GM19193 (cell line): ENCODE measurements around the gene SIM1.

Experiments used
- POLR2A ChIP-seq: IDR thresholded peaks from 4 replicates; pipeline ENCODE4 v1.6.1; 2011; ENCODE audit not compliant: insufficient read depth, insufficient read length; ENCODE audit errors: extremely low read depth

The SIM1 gene

GRCh38 chr6:100464903-100465700 lies at the start of gene SIM1:
SIM1 (minus strand) TSS chr6:100464921; CDS start chr6:100463468, 1,453 bp downstream.
- no peak for TF ChIP-seq POLR2A

DNA sequence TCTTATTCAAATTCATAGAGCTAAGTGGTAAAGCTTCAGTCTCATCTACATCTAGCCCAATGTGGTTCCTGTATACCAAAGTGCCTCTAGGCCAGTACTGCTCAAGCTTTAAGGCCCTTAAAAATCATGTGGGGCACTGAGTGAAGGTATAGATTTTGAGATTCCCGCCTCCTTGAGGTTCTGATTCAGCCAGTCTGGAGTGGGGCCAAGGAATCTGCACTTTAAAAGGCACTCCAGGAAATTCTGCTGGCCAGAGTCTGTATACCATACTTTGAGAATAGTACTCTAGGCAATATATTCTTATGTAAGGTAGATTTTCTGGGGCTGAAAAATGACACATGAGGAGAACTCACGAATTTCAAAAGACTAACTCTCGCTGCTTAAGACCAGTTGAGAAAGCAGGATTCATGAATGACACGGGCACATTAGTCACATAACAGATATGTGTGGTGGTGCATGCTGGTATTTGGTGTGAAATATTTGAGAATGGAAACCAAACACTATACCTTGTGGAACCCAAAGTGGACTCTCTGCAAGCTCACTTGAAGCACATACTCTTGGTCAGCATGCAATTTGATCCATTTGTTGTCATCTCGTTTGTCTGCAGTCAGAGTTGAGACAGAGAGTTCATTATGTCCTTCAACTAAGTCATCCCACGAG lies 47.6 kb upstream of the SIM1 start:
- no peak for TF ChIP-seq POLR2A

GRCh38 chr6:100509101-100509500 lies 44.4 kb upstream of the SIM1 start:
- no peak for TF ChIP-seq POLR2A

GRCh38 chr6:100506651-100507050 lies 41.9 kb upstream of the SIM1 start:
- no peak for TF ChIP-seq POLR2A

DNA sequence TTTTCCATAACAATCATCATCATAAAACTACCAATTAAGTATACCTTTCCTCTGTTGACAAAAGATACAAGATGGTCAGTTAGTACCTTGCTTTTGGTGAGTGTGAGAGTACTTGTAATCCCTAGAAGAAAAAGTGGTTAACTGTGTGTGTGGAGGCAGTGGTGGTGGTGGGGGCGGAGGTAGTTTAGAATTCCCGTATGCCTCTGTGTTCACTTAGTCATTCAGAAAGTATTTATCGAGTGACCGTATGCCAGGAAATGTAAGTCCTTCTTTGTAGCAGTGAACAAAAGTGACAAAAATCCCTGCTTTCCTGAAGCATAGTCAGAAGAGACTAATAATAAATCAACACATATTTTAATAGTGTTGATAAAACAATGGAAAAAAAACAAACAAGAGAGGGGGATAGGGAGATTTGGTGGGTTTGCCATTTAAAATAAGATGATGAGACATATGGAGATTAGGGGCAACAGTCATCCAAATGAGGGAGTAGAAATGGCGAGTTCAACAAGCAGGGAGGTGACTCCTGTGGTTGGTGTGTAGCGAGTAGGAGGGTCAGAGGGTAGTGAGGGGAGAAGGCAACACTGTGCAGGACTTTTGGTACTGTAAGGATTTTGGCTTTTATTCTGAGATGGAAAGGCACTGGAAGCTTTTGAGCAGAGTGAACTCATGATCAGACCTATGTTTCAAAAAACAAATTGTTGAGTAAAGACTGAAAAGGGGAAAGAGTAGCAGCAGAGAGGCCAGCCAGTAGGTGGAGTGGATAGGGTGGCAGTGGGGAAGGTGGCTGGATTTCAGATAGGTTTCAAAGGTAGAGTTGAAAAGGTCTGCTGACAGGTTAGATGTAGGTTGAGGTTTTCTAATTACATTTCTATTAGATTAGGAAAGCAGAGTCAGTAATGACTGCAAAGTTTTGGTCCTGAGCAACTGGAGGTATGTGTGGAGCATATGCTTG lies 40.3 kb upstream of the SIM1 start:
- no peak for TF ChIP-seq POLR2A

GRCh38 chr6:100503043-100503705 lies 38.5 kb upstream of the SIM1 start:
- no peak for TF ChIP-seq POLR2A

- no peak for TF ChIP-seq POLR2A
These were observed 28.6 kb upstream of the SIM1 start for GRCh38 chr6:100493206-100493888.

- no peak for TF ChIP-seq POLR2A
These were observed 27.4 kb upstream of the SIM1 start for GRCh38 chr6:100491952-100492670.

DNA sequence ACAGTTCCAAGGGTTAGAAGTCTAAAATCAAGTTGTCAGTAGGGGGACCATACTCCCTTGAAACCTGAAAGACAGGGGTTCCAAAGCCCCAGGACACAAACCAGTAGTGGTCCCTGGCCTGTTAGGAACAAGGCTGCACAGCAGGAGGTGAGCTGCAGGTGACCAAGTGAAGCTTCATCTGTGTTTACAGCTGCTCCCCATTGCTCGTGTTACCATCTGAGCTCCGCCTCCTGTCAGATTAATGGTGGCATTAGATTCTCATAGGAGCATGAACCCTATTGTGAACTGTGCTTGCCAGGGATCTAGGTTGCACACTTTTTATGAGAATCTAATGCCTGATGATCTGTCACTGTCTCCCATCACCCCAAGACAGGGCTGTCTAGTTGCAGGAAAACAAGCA lies 25.3 kb upstream of the SIM1 start:
- no peak for TF ChIP-seq POLR2A

DNA sequence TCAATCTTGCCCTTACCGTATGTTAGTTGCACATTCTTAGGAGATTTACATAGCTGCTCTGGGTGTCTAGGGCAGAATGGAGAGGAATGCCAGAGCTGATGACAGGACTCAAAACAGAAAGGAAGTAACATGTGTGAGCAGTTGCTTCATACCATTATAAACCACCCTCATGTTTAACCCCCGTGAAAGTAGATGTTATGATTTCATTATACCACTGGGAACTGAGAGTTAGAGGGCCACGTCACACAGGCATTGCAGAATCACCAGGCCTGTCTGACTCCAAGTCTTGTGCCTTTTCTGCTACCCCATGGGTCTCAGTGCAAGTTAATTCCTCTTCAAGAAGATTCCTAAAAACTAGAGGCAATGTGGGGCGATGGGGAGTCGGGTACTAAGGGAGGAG lies 23.5 kb upstream of the SIM1 start:
- no peak for TF ChIP-seq POLR2A

GRCh38 chr6:100487638-100488037 lies 22.9 kb upstream of the SIM1 start:
- no peak for TF ChIP-seq POLR2A

DNA sequence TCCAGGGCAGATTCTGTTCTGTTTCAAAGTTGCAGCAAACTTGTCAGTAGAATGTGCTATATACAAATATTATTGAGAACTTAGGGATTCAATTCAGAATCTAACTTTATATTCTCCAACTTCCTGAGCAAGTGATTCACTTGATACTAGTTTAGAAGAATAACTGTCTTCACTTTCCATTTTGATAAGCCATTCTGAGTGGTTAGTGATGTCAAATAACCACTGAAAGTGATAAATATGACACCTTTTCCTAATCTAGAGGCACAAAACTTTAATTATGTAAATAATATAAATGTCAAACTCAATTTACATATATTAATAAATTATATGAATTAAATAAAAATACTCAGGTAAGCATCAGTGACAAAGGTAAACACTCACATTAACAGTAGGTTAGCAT lies 20.5 kb upstream of the SIM1 start:
- no peak for TF ChIP-seq POLR2A

- no peak for TF ChIP-seq POLR2A
These were observed 19.8 kb upstream of the SIM1 start for GRCh38 chr6:100484474-100484873.
